ENCODE measurements around the gene RNU1-4.
"Not testable (repeated sequence)": the region's sequence is repeated elsewhere in the genome, so short reads cannot be mapped to it uniquely, and the experiment has no call there.

- not testable (repeated sequence) for TF ChIP-seq EP300 (IDR thresholded peaks at IDR 0.05); CTCF (IDR thresholded peaks at IDR 0.05); POLR2AphosphoS5 (IDR thresholded peaks at IDR 0.05); POLR2A (IDR thresholded peaks at IDR 0.05; ENCODE audit: low read depth)
Observed at GRCh38 chr1:16703602-16704001, 36.7 kb upstream of the RNU1-4 start.
